ENCODE measurements around the gene CAMSAP2.

DNA sequence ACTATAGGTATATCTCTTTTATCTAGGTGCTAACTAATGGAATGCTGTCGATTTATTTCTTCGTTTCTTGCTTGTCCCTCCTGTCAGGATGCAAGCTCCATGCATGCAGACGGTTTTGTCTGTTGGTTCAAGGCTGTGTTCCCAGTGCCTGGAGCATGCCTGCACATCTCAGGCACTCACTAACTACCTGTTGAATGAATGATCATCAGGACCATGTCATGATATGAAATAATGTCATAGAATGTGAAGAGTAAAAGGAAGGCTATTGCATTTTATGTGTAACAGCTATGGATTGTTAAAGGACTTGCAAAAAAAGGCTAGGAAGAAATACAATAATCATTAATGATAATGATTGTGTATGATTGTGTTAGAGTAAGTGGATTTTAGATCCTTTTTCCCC is 138.3 kb downstream of the CAMSAP2 start:
- TF ChIP-seq GATA2 (IDR thresholded peaks at IDR 0.05; ENCODE audit: low read depth, low read length) (no peak), GATA3 (IDR thresholded peaks at IDR 0.05; ENCODE audit: low read depth, low read length) (no peak)
